ENCODE data around the gene ANKRD7. TPM values are rescaled to one million over a fixed set of nuclear protein-coding genes. Genes with fewer than 3 reads are reported as not detected.

The ANKRD7 gene
- total RNA-seq, 1 donor from 2014 or later = 1.1 TPM

DNA sequence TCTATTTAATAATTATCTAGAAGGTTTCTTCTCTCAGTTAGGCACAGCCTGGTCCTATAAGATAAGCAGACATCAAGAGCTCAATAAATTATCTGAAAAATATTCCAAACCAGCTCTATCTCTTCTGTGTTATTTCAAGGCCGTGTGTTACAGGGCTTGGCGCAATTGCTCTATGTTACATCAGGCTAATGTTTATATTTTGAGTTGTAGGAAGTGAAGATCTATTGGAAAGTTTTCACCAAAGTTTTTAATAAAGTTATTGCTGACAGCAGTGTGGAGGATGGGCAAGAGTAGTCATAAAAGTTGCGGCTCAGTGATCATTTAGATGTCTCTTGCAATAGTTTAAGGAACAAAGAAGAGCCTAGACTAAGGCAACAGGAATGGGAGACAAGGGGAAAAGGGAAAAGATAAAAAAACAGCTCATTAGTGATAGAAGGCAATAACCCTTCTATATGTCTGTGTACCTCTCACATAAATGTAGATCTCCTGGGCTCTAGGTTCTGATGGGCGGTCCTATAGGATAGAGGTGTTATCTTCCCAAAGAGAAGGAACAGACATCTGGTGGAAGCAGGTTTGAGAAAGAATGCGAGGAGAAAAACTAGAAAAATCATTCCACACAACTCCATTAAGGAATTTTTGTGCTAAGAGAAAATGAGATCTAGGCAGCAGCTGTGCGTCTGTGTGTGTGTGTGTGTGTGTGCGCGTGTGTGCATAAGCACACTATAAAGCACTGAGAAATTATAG, 5.9 kb upstream of the ANKRD7 start:
- intact Hi-C loops (cut with micrococcal nuclease) = no loop called here
- DNase-seq = no peak
- H3K36me3 ChIP-seq = no peaks in the 10 kb centered on the region
- H3K27me3 ChIP-seq (ENCODE audit: low read depth) = peaks cover 7% of the 10 kb centered on the region
- H3K4me1 ChIP-seq = peaks cover 12% of the 10 kb centered on the region
- TF ChIP-seq, protein P1, sequence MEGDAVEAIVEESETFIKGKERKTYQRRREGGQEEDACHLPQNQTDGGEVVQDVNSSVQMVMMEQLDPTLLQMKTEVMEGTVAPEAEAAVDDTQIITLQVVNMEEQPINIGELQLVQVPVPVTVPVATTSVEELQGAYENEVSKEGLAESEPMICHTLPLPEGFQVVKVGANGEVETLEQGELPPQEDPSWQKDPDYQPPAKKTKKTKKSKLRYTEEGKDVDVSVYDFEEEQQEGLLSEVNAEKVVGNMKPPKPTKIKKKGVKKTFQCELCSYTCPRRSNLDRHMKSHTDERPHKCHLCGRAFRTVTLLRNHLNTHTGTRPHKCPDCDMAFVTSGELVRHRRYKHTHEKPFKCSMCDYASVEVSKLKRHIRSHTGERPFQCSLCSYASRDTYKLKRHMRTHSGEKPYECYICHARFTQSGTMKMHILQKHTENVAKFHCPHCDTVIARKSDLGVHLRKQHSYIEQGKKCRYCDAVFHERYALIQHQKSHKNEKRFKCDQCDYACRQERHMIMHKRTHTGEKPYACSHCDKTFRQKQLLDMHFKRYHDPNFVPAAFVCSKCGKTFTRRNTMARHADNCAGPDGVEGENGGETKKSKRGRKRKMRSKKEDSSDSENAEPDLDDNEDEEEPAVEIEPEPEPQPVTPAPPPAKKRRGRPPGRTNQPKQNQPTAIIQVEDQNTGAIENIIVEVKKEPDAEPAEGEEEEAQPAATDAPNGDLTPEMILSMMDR (IDR thresholded peaks at IDR 0.05; ENCODE audit: borderline replicate concordance) = no peak
- no peaks in the 10 kb centered on the region for H3K9me3 ChIP-seq (replicated peaks)
- no peak overlapping the region for H3K27ac ChIP-seq (replicated peaks)
- no peak overlapping the region for H3K4me3 ChIP-seq

- H3K36me3 ChIP-seq = no peaks in the 10 kb centered on the region
- H3K27me3 ChIP-seq (ENCODE audit: low read depth) = peaks cover 5% of the 10 kb centered on the region
- no peak overlapping the region for H3K27ac ChIP-seq (replicated peaks)
- intact Hi-C loops (cut with micrococcal nuclease) = no loop called here
- H3K4me1 ChIP-seq = peaks cover 7% of the 10 kb centered on the region
- no peak overlapping the region for H3K4me3 ChIP-seq
- H3K9me3 ChIP-seq (replicated peaks) = no peaks in the 10 kb centered on the region
- no peak for DNase-seq
- TF ChIP-seq, protein P1 (IDR thresholded peaks at IDR 0.05; ENCODE audit: borderline replicate concordance) = no peak
Measured at GRCh38 chr7:118219157-118219512, 5.4 kb upstream of the ANKRD7 start.

GRCh38 chr7:118220583-118220982, 3.9 kb upstream of the ANKRD7 start:
- TF ChIP-seq, protein P1 (IDR thresholded peaks at IDR 0.05; ENCODE audit: borderline replicate concordance) = no peak
- intact Hi-C loops (cut with micrococcal nuclease) = no loop called here
- H3K9me3 ChIP-seq (replicated peaks) = no peaks in the 10 kb centered on the region
- no peaks in the 10 kb centered on the region for H3K4me1 ChIP-seq
- DNase-seq = no peak
- no peaks in the 10 kb centered on the region for H3K27me3 ChIP-seq (ENCODE audit: low read depth)
- no peak overlapping the region for H3K27ac ChIP-seq (replicated peaks)
- no peaks in the 10 kb centered on the region for H3K36me3 ChIP-seq
- H3K4me3 ChIP-seq = no peak overlapping the region

DNA sequence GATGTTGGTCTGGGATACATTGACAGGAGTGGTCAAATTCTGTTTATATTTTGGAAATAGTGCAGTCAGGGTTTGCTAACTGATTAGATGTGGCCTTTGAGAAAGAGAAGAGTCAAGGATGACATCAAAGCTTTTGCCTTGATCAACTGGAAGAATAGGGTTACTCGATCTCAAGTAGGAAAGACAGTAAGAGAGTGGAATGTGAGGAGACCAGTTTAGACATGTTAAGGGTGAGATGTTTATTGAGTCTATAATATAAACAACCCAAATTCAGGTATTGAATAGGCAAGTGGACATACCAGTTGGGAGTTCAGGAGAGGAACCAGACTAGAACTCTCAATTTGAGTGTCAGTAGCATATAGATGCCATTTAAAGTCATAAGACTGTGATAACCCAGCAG, 1.9 kb upstream of the ANKRD7 start:
- no peak for DNase-seq
- TF ChIP-seq, protein P1 (IDR thresholded peaks at IDR 0.05; ENCODE audit: borderline replicate concordance) = no peak
- no peaks in the 10 kb centered on the region for H3K9me3 ChIP-seq (replicated peaks)
- H3K4me1 ChIP-seq = no peaks in the 10 kb centered on the region
- no peak overlapping the region for H3K4me3 ChIP-seq
- no peak overlapping the region for H3K27ac ChIP-seq (replicated peaks)
- intact Hi-C loops (cut with micrococcal nuclease) = no loop called here
- no peaks in the 10 kb centered on the region for H3K27me3 ChIP-seq (ENCODE audit: low read depth)
- no peaks in the 10 kb centered on the region for H3K36me3 ChIP-seq

DNA sequence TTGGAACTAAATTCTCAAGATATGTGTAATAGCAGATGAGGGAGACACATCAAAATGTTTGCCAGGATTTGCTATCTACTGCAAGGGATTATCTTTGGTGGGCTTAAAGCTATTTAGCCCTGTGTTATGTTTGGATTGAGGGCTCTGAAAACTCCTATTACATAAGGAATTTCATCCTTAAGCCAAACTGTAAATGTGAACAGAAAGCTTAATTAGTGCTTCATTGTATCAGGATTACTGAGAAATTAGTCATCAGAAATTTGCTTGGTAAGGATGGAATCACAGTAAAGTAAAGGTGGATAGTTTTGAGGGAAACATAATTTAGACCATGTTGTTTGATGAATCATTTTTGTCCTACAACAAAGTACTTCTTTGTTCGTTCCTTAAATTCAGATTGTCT, 8.3 kb downstream of the ANKRD7 start:
- H3K9me3 ChIP-seq (replicated peaks) = no peaks in the 10 kb centered on the region
- no peak overlapping the region for H3K27ac ChIP-seq (replicated peaks)
- intact Hi-C loops (cut with micrococcal nuclease) = no loop called here
- H3K4me3 ChIP-seq = no peak overlapping the region
- H3K27me3 ChIP-seq (ENCODE audit: low read depth) = no peaks in the 10 kb centered on the region
- no peaks in the 10 kb centered on the region for H3K36me3 ChIP-seq
- H3K4me1 ChIP-seq = no peaks in the 10 kb centered on the region
- TF ChIP-seq, protein P1 (IDR thresholded peaks at IDR 0.05; ENCODE audit: borderline replicate concordance) = no peak
- DNase-seq = no peak

Data from left ventricle myocardium inferior (tissue), 1 donor.